HFFc6 (cell line): Measurements from ENCODE around the gene CNN3. TPM values are rescaled to one million over a fixed set of nuclear protein-coding genes. Genes with fewer than 3 reads are reported as not detected.

Experiments used
- DNase-seq: peaks from one replicate; pipeline ENCODE4 v3.0.0-alpha.2; 2018
- H3K27ac Mint-ChIP-seq: 2 replicates; pipeline ENCODE4 v1.8.0; 2020; ENCODE audit warnings: mild to moderate bottlenecking, mixed read lengths
- H3K27me3 Mint-ChIP-seq: 2 replicates; pipeline ENCODE4 v1.8.0; 2021; ENCODE audit warnings: mild to moderate bottlenecking, moderate library complexity, mixed read lengths; ENCODE audit not compliant: insufficient read depth
- H3K36me3 Mint-ChIP-seq: 2 replicates; pipeline ENCODE4 v1.8.0; 2021; ENCODE audit warnings: low read depth, mixed read lengths
- H3K4me1 Mint-ChIP-seq: 2 replicates; pipeline ENCODE4 v1.8.0; 2020; ENCODE audit warnings: low read depth, mixed read lengths
- H3K4me3 Mint-ChIP-seq: 2 replicates; pipeline ENCODE4 v1.8.0; 2020; ENCODE audit warnings: mild to moderate bottlenecking, moderate library complexity, mixed read lengths
- H3K9me3 Mint-ChIP-seq: 2 replicates; pipeline ENCODE4 v1.8.0; 2020; ENCODE audit warnings: mild to moderate bottlenecking, mixed read lengths
- CTCF ChIP-seq: fragments of 200-600 bp; sonication (generic); IDR thresholded peaks from 2 replicates; pipeline ENCODE4 v1.5.0; 2021; ENCODE audit warnings: antibody characterized with exemption, mild to moderate bottlenecking
- total RNA-seq, 6 experiments: library from RNA; stranded (reverse); fragmentation: NEBNext Ultra II Directional; extraction: Animal tissue kit (Norgen Biotek cat#: 25700); gene quantifications; 2 replicates in 1 of 6; 3 replicates in 5 of 6; pipeline ENCODE4 v1.2.3, GENCODE V29; 2021

CNN3 gene
- total RNA-seq, 6 experiments from 2014 or later = 210 to 253 (median 232) TPM

- no peaks in the 10 kb centered on the region for H3K27me3 Mint-ChIP-seq
- H3K27ac Mint-ChIP-seq = no peak overlapping the region
- no peaks in the 10 kb centered on the region for H3K9me3 Mint-ChIP-seq
- peaks cover 12% of the 10 kb centered on the region; the same call in 1 of the 2 replicates for H3K4me1 Mint-ChIP-seq
- DNase-seq = no peak
- no peak overlapping the region for H3K4me3 Mint-ChIP-seq
- TF ChIP-seq CTCF = no peak
- H3K36me3 Mint-ChIP-seq = no peaks in the 10 kb centered on the region
Measured at GRCh38 chr1:94856004-94856403, 70.9 kb downstream of the CNN3 start.

- H3K27me3 Mint-ChIP-seq = no peaks in the 10 kb centered on the region
- peak; percentile 66 for DNase-seq
- no peak overlapping the region for H3K27ac Mint-ChIP-seq
- no peak overlapping the region for H3K4me3 Mint-ChIP-seq
- no peak for TF ChIP-seq CTCF
- H3K9me3 Mint-ChIP-seq = no peaks in the 10 kb centered on the region
- peaks cover 12% of the 10 kb centered on the region; the same call in 1 of the 2 replicates for H3K4me1 Mint-ChIP-seq
- H3K36me3 Mint-ChIP-seq = no peaks in the 10 kb centered on the region
Measured at GRCh38 chr1:94855307-94855700, 71.6 kb downstream of the CNN3 start.

GRCh38 chr1:94854458-94855306 is 72.2 kb downstream of the CNN3 start:
- H3K9me3 Mint-ChIP-seq = no peaks in the 10 kb centered on the region
- peak; percentile 92 for DNase-seq
- peak; percentile 93 for TF ChIP-seq CTCF
- H3K4me3 Mint-ChIP-seq = no peak overlapping the region
- H3K27ac Mint-ChIP-seq = no peak overlapping the region
- no peaks in the 10 kb centered on the region for H3K36me3 Mint-ChIP-seq
- peaks cover 12% of the 10 kb centered on the region; the same call in 1 of the 2 replicates for H3K4me1 Mint-ChIP-seq
- no peaks in the 10 kb centered on the region for H3K27me3 Mint-ChIP-seq

- no peak overlapping the region for H3K27ac Mint-ChIP-seq
- no peaks in the 10 kb centered on the region for H3K36me3 Mint-ChIP-seq
- H3K4me1 Mint-ChIP-seq = peaks cover 2% of the 10 kb centered on the region
- H3K27me3 Mint-ChIP-seq = no peaks in the 10 kb centered on the region
- H3K9me3 Mint-ChIP-seq = no peaks in the 10 kb centered on the region
- DNase-seq = no peak
- TF ChIP-seq CTCF = peak; percentile 48; the same call in 1 of the 2 replicates
- H3K4me3 Mint-ChIP-seq = no peak overlapping the region
Measured at GRCh38 chr1:94852788-94853187, 74.1 kb downstream of the CNN3 start.

- Mint-ChIP-seq H3K36me3 (no peaks in the 10 kb centered on the region), H3K4me3 (no peak overlapping the region), H3K4me1 (peaks cover 13% of the 10 kb centered on the region), H3K27me3 (no peaks in the 10 kb centered on the region), H3K9me3 (no peaks in the 10 kb centered on the region), H3K27ac (no peak overlapping the region)
- DNase-seq = no peak
- TF ChIP-seq CTCF = no peak
Measured at GRCh38 chr1:94851571-94851970, 75.3 kb downstream of the CNN3 start.

Other genes starting within 250 kb of the CNN3 start
- gene SLC44A3, start 106.8 kb downstream of the CNN3 start, total RNA-seq = 1 to 10 TPM in 2 of 6 experiments, under 1 TPM in 4; 0.62 to 1.8 (median 0.73) TPM
- 10 to 100 TPM in 5 of 6 experiments, 1 to 10 TPM in 1; 8.8 to 14.0 (median 11.9) TPM for gene ALG14, start 145.8 kb upstream of the CNN3 start, total RNA-seq
- under 1 TPM; 0.17 to 0.37 (median 0.26) TPM for gene TLCD4, start 190.2 kb upstream of the CNN3 start, total RNA-seq